GM21619 (cell line): Measurements from ENCODE around the gene NAPSA.
"Not testable (repeated sequence)": the region's sequence is repeated elsewhere in the genome, so short reads cannot be mapped to it uniquely, and the experiment has no call there.

Experiments
- ATAC-seq: cut with Tn5 transposase; IDR thresholded peaks from one replicate; pipeline ENCODE4 v1.9.1; 2021; ENCODE audit not compliant: unreplicated experiment

The NAPSA gene

DNA sequence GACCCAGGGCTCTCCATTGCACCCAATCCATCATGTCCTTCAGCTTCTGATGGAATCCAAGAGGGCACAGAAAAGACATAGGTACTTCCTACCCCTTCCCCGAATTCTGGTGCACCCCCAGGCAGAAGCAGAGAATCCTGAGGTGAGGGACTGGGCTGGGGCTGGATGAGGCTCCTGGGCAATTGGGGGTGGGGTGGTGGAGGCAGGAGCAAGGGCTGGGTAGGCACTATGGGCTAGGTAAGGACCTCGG, 33.5 kb downstream of the NAPSA start:
- no peak for ATAC-seq

GRCh38 chr19:50331221-50331993, 34.0 kb downstream of the NAPSA start:
- no peak for ATAC-seq

DNA sequence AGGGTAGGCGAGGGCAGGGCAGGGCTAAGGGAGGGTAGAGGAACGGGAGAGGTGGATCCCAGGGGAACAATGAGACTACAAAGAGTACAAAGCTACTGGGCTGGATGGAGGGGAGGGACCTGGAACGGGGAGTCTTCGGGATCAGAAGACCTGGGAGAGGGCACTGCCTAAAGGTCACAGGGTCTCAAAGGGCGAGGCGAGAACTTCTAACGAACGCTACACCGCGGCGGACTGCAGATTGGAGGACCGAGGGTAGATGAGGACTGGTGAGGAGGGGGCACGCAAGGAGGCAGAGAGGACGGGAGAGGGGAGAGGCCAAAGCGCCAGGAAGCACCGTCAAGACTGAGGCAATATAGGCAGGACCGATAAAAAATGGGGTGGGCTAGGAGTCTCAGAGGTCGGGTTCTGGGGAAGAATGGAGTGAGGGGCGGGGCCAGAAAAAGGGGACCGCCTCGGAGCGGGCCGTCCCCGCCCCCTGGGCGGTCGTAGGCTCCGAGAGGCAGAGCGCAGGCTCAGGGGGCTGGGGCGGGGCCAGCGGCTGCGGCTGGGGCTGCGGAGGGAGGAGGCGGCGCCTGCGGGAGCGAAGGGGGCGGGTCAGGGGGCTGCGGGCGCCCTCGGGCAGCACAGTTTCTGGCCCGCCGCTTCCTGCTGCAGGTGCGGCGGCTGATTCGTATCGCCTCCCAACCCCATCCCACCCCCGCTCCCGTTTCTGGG, 34.9 kb downstream of the NAPSA start:
- no peak for ATAC-seq

GRCh38 chr19:50329926-50330294, 35.5 kb downstream of the NAPSA start:
- not testable (repeated sequence) for ATAC-seq

GRCh38 chr19:50329146-50329925, 36.1 kb downstream of the NAPSA start, which contains the start of gene KCNC3:
TSS of gene KCNC3 (minus strand) at chr19:50329377. CDS start at chr19:50329082, 295 bp downstream.
- ATAC-seq: peak; percentile 40

DNA sequence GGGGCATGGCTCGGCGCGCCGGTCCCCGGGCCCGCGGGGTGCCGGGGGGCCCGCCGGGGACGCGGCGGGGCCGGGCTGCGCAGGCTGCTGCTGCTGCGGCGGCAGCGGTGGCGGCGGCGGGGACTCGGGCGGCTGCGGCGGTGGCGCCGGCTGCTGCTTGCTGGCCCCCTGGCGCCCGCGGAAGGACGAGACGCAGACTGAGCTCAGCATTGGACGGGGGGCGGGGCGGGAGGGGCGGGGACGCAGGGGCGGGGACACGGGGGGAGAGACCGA, 36.6 kb downstream of the NAPSA start:
- peak; percentile 1 for ATAC-seq

DNA sequence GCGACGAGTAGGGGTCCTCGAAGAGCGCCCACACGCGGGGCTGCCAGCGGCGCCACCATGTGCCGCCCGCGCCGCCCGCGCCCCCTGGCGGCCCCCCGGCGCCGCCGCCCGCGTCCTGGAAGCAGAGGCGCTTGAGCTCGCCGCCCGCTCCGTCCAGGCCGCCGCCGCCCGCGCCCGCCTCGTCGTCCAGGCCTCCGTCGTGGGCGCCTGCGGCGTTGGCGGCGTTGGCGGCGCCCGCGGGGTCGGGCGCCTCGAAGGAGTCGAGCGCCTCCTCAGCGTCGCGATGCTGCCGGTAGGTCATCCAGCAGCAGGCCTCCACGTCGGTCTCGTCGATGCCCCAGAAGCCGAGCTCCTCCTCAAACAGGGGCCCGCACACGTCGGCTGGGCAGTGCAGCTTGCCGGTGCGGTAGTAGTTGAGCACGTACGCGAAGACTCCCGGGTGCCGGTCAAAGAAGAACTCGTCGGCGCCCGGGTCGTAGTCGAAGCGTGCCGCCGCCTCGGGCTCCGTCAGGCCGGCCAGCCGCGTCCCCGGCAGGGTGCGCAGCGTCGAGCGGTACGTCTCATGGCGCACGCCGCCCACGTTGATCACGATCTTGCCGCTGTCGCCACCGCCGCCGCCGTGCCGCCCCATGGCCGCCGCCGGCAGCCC, 37.1 kb downstream of the NAPSA start:
- no peak for ATAC-seq

DNA sequence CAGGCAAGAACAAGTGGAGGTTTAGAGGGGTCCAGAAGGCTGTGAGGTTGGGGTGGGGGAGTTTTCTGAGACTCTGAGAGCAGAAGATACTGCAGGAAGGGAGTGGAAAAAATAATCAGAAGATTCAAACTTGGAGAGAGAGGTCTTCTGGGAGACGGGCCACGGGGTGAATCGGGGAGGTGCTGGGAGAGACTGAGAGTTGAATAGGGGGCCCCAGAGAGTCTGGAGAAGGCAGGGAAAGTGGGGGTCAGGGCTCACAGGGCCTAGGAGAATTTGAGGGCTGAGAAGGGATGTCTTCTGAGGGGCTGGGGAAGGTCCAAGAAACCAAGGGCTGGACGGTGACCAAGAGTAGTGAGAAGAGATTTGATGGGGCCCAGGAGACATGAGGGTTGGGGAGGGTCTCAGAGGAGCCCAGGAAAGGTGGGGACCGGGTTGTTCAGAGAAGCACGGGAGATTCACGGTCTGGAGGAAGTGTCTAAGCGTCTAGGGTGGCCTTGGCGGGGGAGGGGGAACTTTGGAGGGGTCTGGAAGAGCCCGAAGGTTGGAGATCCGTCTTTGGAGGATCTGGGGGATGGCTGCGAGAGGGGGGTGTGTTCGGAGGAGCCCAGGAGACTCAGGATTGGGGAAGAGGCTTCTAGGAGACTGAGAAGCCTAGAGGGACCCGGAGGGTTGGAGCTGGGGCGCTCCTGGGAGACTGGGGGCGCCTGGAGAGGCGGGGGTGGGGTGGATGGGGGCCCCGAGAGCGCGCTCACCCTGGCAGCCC, 37.8 kb downstream of the NAPSA start:
- no peak for ATAC-seq

GRCh38 chr19:50327013-50327412, 38.4 kb downstream of the NAPSA start:
- ATAC-seq: no peak

- ATAC-seq: no peak
Measured at GRCh38 chr19:50326101-50326664, 39.3 kb downstream of the NAPSA start.

- no peak for ATAC-seq
Measured at GRCh38 chr19:50325310-50326100, 39.9 kb downstream of the NAPSA start.

DNA sequence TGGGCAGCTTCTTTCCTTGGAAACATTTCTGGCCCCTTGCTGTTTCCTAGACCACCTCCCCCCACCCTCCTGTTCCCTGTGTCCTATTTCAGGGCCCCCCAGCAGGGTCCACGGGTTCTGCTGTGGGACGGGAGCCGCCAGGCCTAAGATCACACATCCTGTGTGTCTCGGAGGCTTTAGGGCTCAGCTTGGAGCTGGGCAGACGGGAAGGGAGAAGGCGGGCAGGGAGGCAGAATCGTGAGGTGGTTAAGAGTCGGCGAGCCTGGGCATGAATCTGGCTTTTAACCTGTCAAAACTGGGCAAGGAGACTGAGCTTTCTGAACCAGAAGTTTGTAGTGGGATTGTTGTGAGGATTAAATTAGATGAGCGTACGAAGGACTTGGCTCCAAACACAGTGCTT, 41.1 kb downstream of the NAPSA start:
- ATAC-seq: no peak

DNA sequence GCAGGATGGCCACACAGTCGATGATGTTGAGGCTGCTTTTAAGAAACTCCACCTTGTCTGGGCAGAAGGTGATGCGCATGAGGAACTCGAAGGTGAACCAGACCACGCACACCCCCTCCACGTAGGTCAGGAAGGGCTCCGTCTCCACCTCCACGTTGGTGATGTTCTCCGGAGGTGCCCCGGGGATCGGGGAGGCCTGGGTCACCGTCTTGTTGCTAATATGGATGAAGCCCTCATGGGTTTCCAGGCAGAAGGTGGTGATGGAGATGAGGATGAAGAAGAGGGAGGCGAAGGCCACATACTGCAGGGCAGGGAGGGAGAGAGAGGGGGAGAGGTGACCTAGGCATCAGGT, 41.7 kb downstream of the NAPSA start:
- no peak for ATAC-seq

GRCh38 chr19:50322931-50323781, 42.3 kb downstream of the NAPSA start:
- no peak for ATAC-seq

DNA sequence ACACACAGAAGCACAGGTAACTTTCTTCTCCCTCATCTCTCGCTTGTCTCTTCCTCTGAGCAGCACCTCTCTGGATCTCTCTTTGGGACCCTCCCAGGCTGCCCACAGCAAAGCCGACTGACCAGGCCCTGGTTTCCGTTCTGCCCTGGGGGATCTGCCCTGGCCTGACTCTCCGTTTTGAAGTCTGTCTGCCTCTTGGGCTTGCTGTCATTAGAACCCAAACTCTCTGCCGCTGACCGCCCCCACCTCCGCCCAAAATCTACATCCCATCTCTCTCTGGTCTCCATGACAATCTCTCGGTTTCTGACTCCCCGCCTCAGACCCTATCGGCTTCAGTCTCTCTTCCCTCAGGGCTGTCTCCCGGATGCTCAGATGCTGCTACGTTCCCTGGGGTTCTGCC, 43.2 kb downstream of the NAPSA start:
- no peak for ATAC-seq

- no peak for ATAC-seq
Measured at GRCh38 chr19:50321831-50322230, 43.6 kb downstream of the NAPSA start.

DNA sequence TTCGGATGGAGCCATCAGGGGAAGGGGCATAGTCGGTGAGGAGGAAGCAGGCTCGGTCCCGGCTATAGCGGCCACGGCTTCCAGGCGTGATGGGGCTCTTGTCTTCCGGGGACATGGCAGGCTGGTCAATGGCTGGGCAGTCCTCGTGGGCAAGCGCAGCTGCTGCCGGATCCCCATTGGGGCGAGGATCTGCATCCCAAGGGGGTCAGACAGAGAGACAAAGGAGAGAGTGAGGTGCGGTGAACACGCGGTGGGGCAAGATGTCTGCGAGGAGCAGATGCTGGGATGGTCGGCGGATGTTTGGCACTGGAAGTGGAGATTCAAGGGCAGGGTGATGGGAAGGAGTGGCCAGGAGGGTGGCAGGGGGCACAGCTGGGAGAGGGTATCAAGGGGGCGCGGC, 44.8 kb downstream of the NAPSA start:
- ATAC-seq: no peak

DNA sequence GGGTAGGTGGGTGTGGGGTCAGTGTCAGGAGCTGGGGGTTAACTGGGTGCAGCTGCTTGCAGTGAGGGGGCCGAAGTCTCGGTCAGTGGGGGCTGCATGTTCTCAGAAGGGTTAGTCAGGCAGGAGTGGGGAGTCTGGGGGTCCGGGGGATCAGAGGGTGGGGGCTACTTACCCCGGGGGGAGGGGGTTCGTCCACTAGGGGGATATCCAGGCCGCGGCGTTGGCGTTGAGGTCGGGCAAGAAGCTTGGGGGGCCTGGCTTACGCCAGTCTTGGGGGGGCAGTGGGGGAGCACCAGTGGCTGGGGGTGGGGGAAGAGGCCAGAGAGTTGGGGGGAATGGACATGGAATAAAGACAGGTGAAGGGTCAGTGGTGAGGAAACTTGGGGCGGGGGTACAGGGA, 45.4 kb downstream of the NAPSA start:
- no peak for ATAC-seq

DNA sequence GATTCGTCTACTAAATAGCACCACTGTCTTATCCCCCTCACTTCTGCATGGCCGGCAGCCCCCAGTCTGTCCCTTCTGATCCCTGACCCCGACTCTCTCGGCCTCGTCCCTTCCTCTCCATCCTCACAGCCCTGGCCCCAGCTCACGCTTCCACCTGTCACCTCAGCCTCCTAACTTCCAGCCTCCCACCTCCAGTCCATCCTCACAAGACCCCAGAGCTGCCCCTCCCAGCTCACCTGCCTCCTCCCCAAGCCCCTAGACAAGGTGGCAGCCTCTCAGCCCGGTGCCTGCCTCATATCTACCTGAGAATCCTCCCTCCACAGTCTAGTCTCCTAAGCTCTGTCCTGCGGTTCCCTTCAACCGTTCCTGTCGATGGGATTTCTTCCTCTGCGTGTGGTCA, 46.3 kb downstream of the NAPSA start:
- no peak for ATAC-seq
